Kidney (tissue), 14 donors: Measurements from ENCODE around the gene CPSF7. TPM values are rescaled to one million over a fixed set of nuclear protein-coding genes. Genes with fewer than 3 reads are reported as not detected.

Experiments
- DNase-seq, 5 donors: peaks; one replicate each; pipeline ENCODE4 v3.0.0-alpha.2; 2013 to 2020
- FAIRE-seq: peaks from 2 replicates; lab custom pipeline; 2012; peaks lifted over from hg19 to GRCh38; lab: Jason Lieb, UNC
- H3K27ac ChIP-seq, 2 donors: one replicate each; pipeline ENCODE4 v1.7.0; 2013; ENCODE audit warnings: low read depth in 2 of 2, low read length in 2 of 2, inconsistent platforms in 1 of 2
- H3K27me3 ChIP-seq: one replicate; pipeline ENCODE4 v1.7.1; 2013; ENCODE audit warnings: low read length, inconsistent platforms; ENCODE audit not compliant: control insufficient read depth, insufficient read depth
- H3K36me3 ChIP-seq, 3 donors: one replicate each; pipeline versions ENCODE4 v1.7.0 to v1.7.1; 2013; ENCODE audit warnings: low read length in 3 of 3, control low read depth in 1 of 3, inconsistent platforms in 1 of 3; ENCODE audit not compliant: insufficient read depth in 3 of 3, control insufficient read depth in 2 of 3
- H3K4me1 ChIP-seq, 3 donors: one replicate each; pipeline versions ENCODE4 v1.7.0 to v1.7.1; 2013; ENCODE audit warnings: low read length in 3 of 3, inconsistent platforms in 1 of 3, low read depth in 1 of 3; ENCODE audit not compliant: control insufficient read depth in 2 of 3, insufficient read depth in 2 of 3
- H3K4me3 ChIP-seq, 3 donors: one replicate each; pipeline versions ENCODE4 v1.7.0 to v1.8.1; 2013; ENCODE audit warnings: low read length in 3 of 3, control low read depth in 1 of 3, inconsistent platforms in 1 of 3
- H3K9ac ChIP-seq, 3 donors: one replicate each; pipeline versions ENCODE4 v1.7.0 to v1.7.1; 2013; ENCODE audit warnings: low read length in 3 of 3, control low read depth in 1 of 3, inconsistent platforms in 1 of 3
- H3K9me3 ChIP-seq, 3 donors: one replicate each; pipeline versions ENCODE4 v1.7.0 to v1.7.1; 2013; ENCODE audit warnings: low read length in 3 of 3, control low read depth in 1 of 3, inconsistent platforms in 1 of 3; ENCODE audit not compliant: control insufficient read depth in 2 of 3, insufficient read depth in 1 of 3
- CTCF ChIP-seq: IDR thresholded peaks from 3 replicates; pipeline ENCODE4 v1.5.1; 2012; ENCODE audit warnings: mild to moderate bottlenecking, moderate library complexity, borderline replicate concordance; ENCODE audit not compliant: insufficient read depth; ENCODE audit errors: extremely low read depth
- intact Hi-C: fragments of 100-400 bp; cut with DNase I; formaldehyde crosslinking; loops from one replicate; pipeline ENCODE4 v1.11.1; 2022
- polyA plus RNA-seq: library from polyadenylated mRNA; stranded (reverse); fragments of 350-450 nt; fragmentation: Illumina TruSeq; extraction: RNeasy Lipid Tissue Mini Kit (QIAGEN cat#74804); gene quantifications from one replicate; pipeline ENCODE4 v1.2.3, GENCODE V29; 2014; ENCODE audit warnings: low read depth, low replicate concordance; ENCODE audit not compliant: insufficient read depth
- total RNA-seq: library from RNA; stranded (reverse); fragmentation: NEBNext Ultra II Directional; extraction: Animal tissue kit (Norgen Biotek cat#: 25700); gene quantifications from one replicate; pipeline ENCODE4 v1.2.1, GENCODE V29; 2021
- donor health status: control.
- donor health status: control.
- donor health status: control.
- donor health status: control.
- donor health status: control.
- donor health status: DM: yes; HTN: yes; CAD: no.
- donor health status: Normal renal cell carcinoma (clear cell type).

CPSF7 gene
- total and polyA plus RNA-seq, 2 donors from 2014 or later, result 28.4 to 94.5 TPM

- no peak for FAIRE-seq
- Histone ChIP-seq H3K27ac (no peak overlapping the region), H3K4me1 (no peaks in the 10 kb centered on the region), H3K36me3 (no peaks in the 10 kb centered on the region), H3K9ac (no peak overlapping the region), H3K4me3 (no peak overlapping the region), H3K9me3 (no peaks in the 10 kb centered on the region), H3K27me3 (no peaks in the 10 kb centered on the region)
- intact Hi-C loops, result no loop called here
- DNase-seq, result no peak
- no peak for TF ChIP-seq CTCF
These were observed 52.2 kb downstream of the CPSF7 start for GRCh38 chr11:61377461-61378160.

GRCh38 chr11:61375761-61376108 is 54.0 kb downstream of the CPSF7 start:
- no peak for FAIRE-seq

GRCh38 chr11:61372659-61373420 is 56.9 kb downstream of the CPSF7 start:
- no peak overlapping the region for H3K27ac ChIP-seq
- no peak overlapping the region for H3K9ac ChIP-seq
- H3K9me3 ChIP-seq, result no peaks in the 10 kb centered on the region
- no peak for FAIRE-seq
- peak in 1 of 5 donors; percentile 23 for DNase-seq
- no peaks in the 10 kb centered on the region for H3K27me3 ChIP-seq
- no peak overlapping the region for H3K4me3 ChIP-seq
- intact Hi-C loops, result no loop called here
- H3K4me1 ChIP-seq, result peaks cover 0 to 2% (median 0%) of the 10 kb centered on the region in 3 donors
- TF ChIP-seq CTCF, result no peak
- H3K36me3 ChIP-seq, result peaks cover 4 to 20% (median 4%) of the 10 kb centered on the region in 3 donors

More at GRCh38 chr11:61375761-61376108, 54.0 kb downstream of the CPSF7 start:
- Histone ChIP-seq H3K4me1 (no peaks in the 10 kb centered on the region), H3K27me3 (no peaks in the 10 kb centered on the region), H3K36me3 (no peaks in the 10 kb centered on the region), H3K27ac (no peak overlapping the region), H3K9me3 (no peaks in the 10 kb centered on the region), H3K9ac (no peak overlapping the region), H3K4me3 (no peak overlapping the region)
- no peak for TF ChIP-seq CTCF
- intact Hi-C loops, result no loop called here
- no peak for DNase-seq
